K562 (cell line): Measurements from ENCODE around the gene MSI1. TPM values are rescaled to one million over a fixed set of nuclear protein-coding genes. Genes with fewer than 3 reads are reported as not detected.

ENCODE experiments used
- AFF1 ChIP-seq, 2 experiments: fragments of 450-650 bp; IDR thresholded peaks; 2 replicates each; pipeline ENCODE4 v1.6.1; 2018; ENCODE audit warnings: mild to moderate bottlenecking in 2 of 2, low read depth in 1 of 2; ENCODE audit not compliant: partially characterized antibody in 2 of 2
- CTBP1 ChIP-seq: fragments of 450-650 bp; IDR thresholded peaks from 2 replicates; pipeline ENCODE4 v1.6.1; 2016; ENCODE audit warnings: borderline replicate concordance
- CXXC5 ChIP-seq: fragments of 250-450 bp; sonication (Bioruptor Pico); IDR thresholded peaks from 2 replicates; pipeline ENCODE4 v1.8.0; 2022; ENCODE audit warnings: inconsistent platforms, mild to moderate bottlenecking, moderate library complexity
- ESRRA ChIP-seq: fragments of 450-650 bp; IDR thresholded peaks from 2 replicates; pipeline ENCODE4 v1.6.1; 2014; ENCODE audit warnings: low read depth, mild to moderate bottlenecking, moderate library complexity, borderline replicate concordance
- HDGF ChIP-seq: fragments of 450-650 bp; IDR thresholded peaks from 2 replicates; pipeline ENCODE4 v1.6.1; 2016
- LARP7 ChIP-seq: fragments of 450-650 bp; IDR thresholded peaks from 2 replicates; pipeline ENCODE4 v1.6.1; 2016
- NBN ChIP-seq: fragments of 450-650 bp; IDR thresholded peaks from 2 replicates; pipeline ENCODE4 v1.6.1; 2016; ENCODE audit warnings: low read depth, mild to moderate bottlenecking
- NFE2 ChIP-seq: IDR thresholded peaks from 2 replicates; pipeline ENCODE4 v1.6.1; 2014; ENCODE audit warnings: antibody characterized with exemption, low read depth
- RNF2 ChIP-seq: sonication (generic); IDR thresholded peaks from 2 replicates; pipeline ENCODE4 v1.6.1; 2016
- SMC3 ChIP-seq: conservative IDR thresholded peaks from 2 replicates; pipeline ENCODE4 v1.6.1; 2011; ENCODE audit warnings: low read depth, low read length, improper control_type of control experiment; ENCODE audit not compliant: insufficient read depth
- ZFPM2 ChIP-seq: fragments of 250-450 bp; sonication (Bioruptor Pico); IDR thresholded peaks from 2 replicates; pipeline ENCODE4 v1.5.1; 2022; ENCODE audit warnings: mild to moderate bottlenecking
- ZNF384 ChIP-seq: IDR thresholded peaks from 2 replicates; pipeline ENCODE4 v1.6.1; 2012; ENCODE audit warnings: low read depth, low read length, improper control_type of control experiment
- ZNF518B ChIP-seq: fragments of 250-450 bp; sonication (Bioruptor Pico); IDR thresholded peaks from 2 replicates; pipeline ENCODE4 v1.5.0; 2021; ENCODE audit warnings: mild to moderate bottlenecking, moderate library complexity
- polyA plus RNA-seq, 8 experiments: library from polyadenylated mRNA; depleted of rRNA in 4 of 8; stranded (reverse) in 5 of 8; unstranded in 3 of 8; fragments of >200 nt; fragmentation: Nextera tagmentation in 2 of 8; fragmentation: Illumina TruSeq in 1 of 8; extraction: Ambion mirVana in 2 of 8; extraction: Trizol in 1 of 8; gene quantifications; 2 replicates each; pipeline versions ENCODE4 v1.2.1 to v1.2.3, GENCODE V29; 2011 to 2014; ENCODE audit warnings: inconsistent platforms in 1 of 8, missing spikeins in 1 of 8
- total RNA-seq, 7 experiments: library from RNA; depleted of rRNA in 6 of 7; stranded (reverse); fragments of >200 nt in 6 of 7; fragmentation: Illumina TruSeq in 2 of 7; extraction: Trizol in 2 of 7; gene quantifications; 2 replicates each; pipeline versions ENCODE4 v1.2.1 to v1.2.3, GENCODE V29; 2011 to 2021; ENCODE audit warnings: low replicate concordance in 1 of 7
- TF ChIP-seq, protein P1 (sequence below): fragments of 450-650 bp; IDR thresholded peaks from 2 replicates; pipeline ENCODE4 v1.6.1; 2018; ENCODE audit not compliant: partially characterized antibody

MSI1 gene
- total and polyA plus RNA-seq, 9 of the 15 experiments (the other 6 are each of a cell fraction or from before 2014, with no cell fraction given): 0.16 TPM; not detected in 8

- peak; percentile 73 to 96 for TF ChIP-seq AFF1 (IDR thresholded peaks at IDR 0.05; ENCODE audit: low read depth in 1 of 2, partially characterized antibody in 2 of 2)
- TF ChIP-seq CTBP1: 0 out of 2 replicates have a peak, but pooled peaks have one; percentile 17
- 0 out of 2 replicates have a peak, but pooled peaks have one; percentile 16 for TF ChIP-seq SMC3
- TF ChIP-seq NFE2: peak; percentile 4; the same call in 1 of the 2 replicates
- TF ChIP-seq LARP7: 0 out of 2 replicates have a peak, but pooled peaks have one; percentile 0
- TF ChIP-seq RNF2: peak; percentile 81; the same call in 1 of the 2 replicates
- peak; percentile 74 for TF ChIP-seq NBN
- TF ChIP-seq ZNF518B (CRISPR knock-in tag): no peak
- TF ChIP-seq ZFPM2 (CRISPR knock-in tag): no peak
- TF ChIP-seq ZNF384: peak; percentile 52
- TF ChIP-seq, protein P1, sequence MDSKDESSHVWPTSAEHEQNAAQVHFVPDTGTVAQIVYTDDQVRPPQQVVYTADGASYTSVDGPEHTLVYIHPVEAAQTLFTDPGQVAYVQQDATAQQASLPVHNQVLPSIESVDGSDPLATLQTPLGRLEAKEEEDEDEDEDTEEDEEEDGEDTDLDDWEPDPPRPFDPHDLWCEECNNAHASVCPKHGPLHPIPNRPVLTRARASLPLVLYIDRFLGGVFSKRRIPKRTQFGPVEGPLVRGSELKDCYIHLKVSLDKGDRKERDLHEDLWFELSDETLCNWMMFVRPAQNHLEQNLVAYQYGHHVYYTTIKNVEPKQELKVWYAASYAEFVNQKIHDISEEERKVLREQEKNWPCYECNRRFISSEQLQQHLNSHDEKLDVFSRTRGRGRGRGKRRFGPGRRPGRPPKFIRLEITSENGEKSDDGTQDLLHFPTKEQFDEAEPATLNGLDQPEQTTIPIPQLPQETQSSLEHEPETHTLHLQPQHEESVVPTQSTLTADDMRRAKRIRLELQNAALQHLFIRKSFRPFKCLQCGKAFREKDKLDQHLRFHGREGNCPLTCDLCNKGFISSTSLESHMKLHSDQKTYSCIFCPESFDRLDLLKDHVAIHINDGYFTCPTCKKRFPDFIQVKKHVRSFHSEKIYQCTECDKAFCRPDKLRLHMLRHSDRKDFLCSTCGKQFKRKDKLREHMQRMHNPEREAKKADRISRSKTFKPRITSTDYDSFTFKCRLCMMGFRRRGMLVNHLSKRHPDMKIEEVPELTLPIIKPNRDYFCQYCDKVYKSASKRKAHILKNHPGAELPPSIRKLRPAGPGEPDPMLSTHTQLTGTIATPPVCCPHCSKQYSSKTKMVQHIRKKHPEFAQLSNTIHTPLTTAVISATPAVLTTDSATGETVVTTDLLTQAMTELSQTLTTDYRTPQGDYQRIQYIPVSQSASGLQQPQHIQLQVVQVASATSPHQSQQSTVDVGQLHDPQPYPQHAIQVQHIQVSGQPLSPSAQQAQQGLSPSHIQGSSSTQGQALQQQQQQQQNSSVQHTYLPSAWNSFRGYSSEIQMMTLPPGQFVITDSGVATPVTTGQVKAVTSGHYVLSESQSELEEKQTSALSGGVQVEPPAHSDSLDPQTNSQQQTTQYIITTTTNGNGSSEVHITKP: peak; percentile 100
- peak; percentile 72 for TF ChIP-seq ESRRA
- TF ChIP-seq CXXC5: peak; percentile 62; the same call in 1 of the 2 replicates
- 0 out of 2 replicates have a peak, but pooled peaks have one; percentile 6 for TF ChIP-seq HDGF
Measured at GRCh38 chr12:120301962-120302815, 66.8 kb downstream of the MSI1 start, which contains the start of gene SIRT4 (continued).
